A673 (cell line): Measurements from ENCODE around the gene MPDZ. TPM values are rescaled to one million over a fixed set of nuclear protein-coding genes. Genes with fewer than 3 reads are reported as not detected.

Experiments
- BruUV-seq: library from RNA; stranded (reverse); fragments of 400-500 nt; replicated peaks from 2 replicates; lab custom pipeline; 2021; lab: Mats Ljungman, UMichigan
- CTCF ChIA-PET: fragments of 300-600 bp; sonication (Branson Sonifier 250); formaldehyde crosslinking; loops from one replicate; lab custom pipeline; 2022; ENCODE audit warnings: antibody characterized with exemption; lab: Charles Lee
- POLR2A ChIA-PET: fragments of 300-600 bp; sonication (Branson Sonifier 250); formaldehyde crosslinking; loops from one replicate; lab custom pipeline; 2022; ENCODE audit warnings: antibody characterized with exemption; ENCODE audit not compliant: low non-redundant PET; lab: Charles Lee
- DNase-seq: peaks from one replicate; pipeline ENCODE4 v3.0.0-alpha.2; 2015; ENCODE audit warnings: low spot score
- H3K27ac ChIP-seq: fragments of 200-600 bp; sonication (generic); 2 replicates; pipeline ENCODE4 v1.5.1; 2016; ENCODE audit warnings: mixed run types, low read depth, mild to moderate bottlenecking, mixed read lengths, antibody characterized with exemption, low read length; ENCODE audit not compliant: poor library complexity, severe bottlenecking
- H3K27me3 ChIP-seq: fragments of 200-600 bp; sonication (generic); replicated peaks from 2 replicates; pipeline ENCODE4 v1.6.1; 2017; ENCODE audit warnings: mixed run types, low read depth, mild to moderate bottlenecking, mixed read lengths, antibody characterized with exemption, low read length; ENCODE audit not compliant: insufficient read depth, poor library complexity
- H3K36me3 ChIP-seq: fragments of 200-600 bp; sonication (generic); 2 replicates; pipeline ENCODE4 v1.6.1; 2016; ENCODE audit warnings: mixed run types, mild to moderate bottlenecking, mixed read lengths, antibody characterized with exemption, low read length; ENCODE audit not compliant: insufficient read depth, poor library complexity, severe bottlenecking
- H3K4me1 ChIP-seq: fragments of 200-600 bp; sonication (generic); 2 replicates; pipeline ENCODE4 v1.6.1; 2017; ENCODE audit warnings: mixed run types, mild to moderate bottlenecking, mixed read lengths, antibody characterized with exemption, low read length; ENCODE audit not compliant: insufficient read depth, poor library complexity, severe bottlenecking
- H3K4me3 ChIP-seq: fragments of 200-600 bp; sonication (generic); 2 replicates; pipeline ENCODE4 v1.5.1; 2016; ENCODE audit warnings: low read depth, mixed run types, mild to moderate bottlenecking, mixed read lengths, low read length; ENCODE audit not compliant: poor library complexity, severe bottlenecking
- H3K9me3 ChIP-seq: fragments of 200-600 bp; sonication (generic); 2 replicates; pipeline ENCODE4 v1.6.1; 2016; ENCODE audit warnings: mixed run types, low read depth, mild to moderate bottlenecking, mixed read lengths, antibody characterized with exemption, low read length; ENCODE audit not compliant: poor library complexity, severe bottlenecking
- CTCF ChIP-seq: fragments of 300-800, 200-600 bp; sonication (generic); conservative IDR thresholded peaks from 2 replicates; pipeline ENCODE4 v1.5.1; 2017; ENCODE audit warnings: low read depth, mild to moderate bottlenecking, antibody characterized with exemption, low read length, moderate library complexity, mixed read lengths
- EZH2 ChIP-seq: fragments of 200-600 bp; sonication (generic); IDR thresholded peaks from 2 replicates; pipeline ENCODE4 v1.6.1; 2017; ENCODE audit warnings: borderline replicate concordance, low read depth, mild to moderate bottlenecking, mixed read lengths, antibody characterized with exemption, low read length; ENCODE audit not compliant: poor library complexity, severe bottlenecking
- intact Hi-C: fragments of 100-400 bp; cut with micrococcal nuclease; formaldehyde crosslinking; loops from one replicate; pipeline ENCODE4 v1.10.0; 2022; ENCODE audit not compliant: unreplicated experiment
- total RNA-seq: library from RNA; stranded (reverse); gene quantifications from 2 replicates; pipeline ENCODE4 v1.2.3, GENCODE V29; 2021

The MPDZ gene
- total RNA-seq, 1 experiment from 2014 or later, result 35.1 TPM

DNA sequence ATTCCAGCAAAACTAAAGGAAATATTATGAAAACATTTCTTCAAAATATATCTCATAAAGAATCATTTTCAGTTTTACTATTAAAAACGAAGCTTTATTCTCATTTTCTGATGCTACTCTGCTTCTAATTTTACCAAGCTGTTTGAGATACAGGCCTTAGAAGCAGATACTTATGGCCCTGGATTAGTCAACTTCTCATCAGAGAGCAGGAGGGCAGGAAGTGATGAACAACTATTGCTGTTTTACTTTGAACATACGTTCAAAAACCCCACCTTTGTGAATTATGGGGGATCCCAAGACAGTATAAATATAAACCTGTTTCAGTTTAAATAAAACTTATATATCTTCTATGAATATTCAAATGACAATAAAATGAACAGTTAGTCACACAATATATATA, 16.0 kb downstream of the MPDZ start:
- Histone ChIP-seq H3K4me3 (no peak overlapping the region), H3K27ac (no peak overlapping the region), H3K4me1 (peaks cover 27% of the 10 kb centered on the region), H3K9me3 (no peaks in the 10 kb centered on the region), H3K36me3 (no peaks in the 10 kb centered on the region), H3K27me3 (no peaks in the 10 kb centered on the region)
- no peak for TF ChIP-seq EZH2
- no peak for TF ChIP-seq CTCF
- no TSS peak for BruUV-seq
- ChIA-PET POLR2A (no interaction called here), CTCF (no interaction called here)
- intact Hi-C loops, result no loop called here
- DNase-seq, result no peak

DNA sequence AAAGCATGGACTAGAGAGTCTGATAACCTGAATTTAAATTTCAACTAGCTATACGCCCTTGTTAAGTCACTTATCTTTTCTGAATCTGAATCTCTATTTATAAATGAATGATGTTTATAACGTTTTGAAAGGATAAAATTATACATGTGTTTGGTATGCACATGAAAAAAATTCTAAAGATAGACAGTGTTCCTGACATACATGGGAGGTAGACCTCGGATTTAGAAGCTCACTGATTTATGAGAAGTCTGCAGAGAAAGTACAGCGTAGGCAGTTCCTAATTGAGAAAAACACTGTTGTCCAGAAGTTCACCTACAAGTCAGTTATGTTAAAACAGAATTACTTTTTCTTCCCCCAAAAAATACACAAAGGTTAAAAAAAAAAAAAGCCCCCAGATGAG, 26.6 kb downstream of the MPDZ start:
- POLR2A ChIA-PET, result no interaction called here

DNA sequence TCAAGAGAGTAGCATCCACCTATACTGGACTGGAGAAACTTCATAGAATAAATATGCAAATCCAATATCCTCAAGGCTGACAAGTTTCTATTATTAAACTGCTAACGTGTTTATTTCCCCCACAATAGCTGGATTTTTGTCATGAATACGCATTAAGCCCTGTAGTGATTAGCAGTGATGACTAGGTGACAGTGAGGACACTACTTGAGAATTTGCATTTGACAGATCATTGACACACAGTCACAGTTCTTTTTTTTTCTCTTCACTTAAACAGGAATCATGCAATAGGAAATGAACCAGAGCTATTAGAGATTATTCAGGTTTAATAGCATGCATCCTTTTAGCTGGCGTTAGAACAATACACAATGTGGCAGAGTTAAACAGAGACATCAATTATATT, 35.3 kb downstream of the MPDZ start:
- Histone ChIP-seq H3K9me3 (no peaks in the 10 kb centered on the region), H3K4me1 (peaks cover 4% of the 10 kb centered on the region), H3K36me3 (no peaks in the 10 kb centered on the region), H3K4me3 (no peak overlapping the region), H3K27ac (no peak overlapping the region), H3K27me3 (no peaks in the 10 kb centered on the region)
- TF ChIP-seq CTCF (no peak), EZH2 (no peak)
- POLR2A ChIA-PET, result no interaction called here
- intact Hi-C loops, result no loop called here
- peak; percentile 4 for DNase-seq
- no TSS peak for BruUV-seq
- CTCF ChIA-PET, result no interaction called here

More for the DNA sequence above, 26.6 kb downstream of the MPDZ start:
- intact Hi-C loops, result no loop called here
- no peak for DNase-seq
- H3K27me3 ChIP-seq, result no peaks in the 10 kb centered on the region
- BruUV-seq, result no TSS peak
- TF ChIP-seq EZH2 (no peak), CTCF (no peak)
- H3K4me3 ChIP-seq, result no peak overlapping the region
- H3K27ac ChIP-seq, result no peak overlapping the region
- H3K36me3 ChIP-seq, result no peaks in the 10 kb centered on the region
- CTCF ChIA-PET, result no interaction called here
- H3K4me1 ChIP-seq, result no peaks in the 10 kb centered on the region
- no peaks in the 10 kb centered on the region for H3K9me3 ChIP-seq
